HepG2 (cell line): Measurements from ENCODE around the gene RNASE4. TPM values are rescaled to one million over a fixed set of nuclear protein-coding genes. Genes with fewer than 3 reads are reported as not detected.

Source experiments
- ARID5B ChIP-seq: IDR thresholded peaks from 2 replicates; pipeline ENCODE4 v1.4.0; 2020; ENCODE audit warnings: mild to moderate bottlenecking, missing genetic modification reagents
- CBX2 ChIP-seq, 2 experiments: fragments of 200-600 bp in 1 of 2; sonication (generic); formaldehyde crosslinking in 1 of 2; IDR thresholded peaks; 2 replicates each; pipeline versions ENCODE4 v1.7.0 to v1.8.1; 2018 to 2022; ENCODE audit warnings: low read depth in 2 of 2, low read length in 1 of 2, mild to moderate bottlenecking in 1 of 2, missing genetic modification reagents in 1 of 2
- HCFC1 ChIP-seq: fragments of 150-350 bp; IDR thresholded peaks from 2 replicates; pipeline ENCODE4 v1.6.1; 2014; ENCODE audit warnings: low read depth, low read length
- HNRNPL ChIP-seq: fragments of 200-400 bp; formaldehyde crosslinking; IDR thresholded peaks from 2 replicates; pipeline ENCODE4 v1.6.1; 2017; ENCODE audit warnings: mild to moderate bottlenecking, low read depth, low read length
- MXD3 ChIP-seq: IDR thresholded peaks from 2 replicates; pipeline ENCODE4 v1.6.1; 2016; ENCODE audit warnings: mild to moderate bottlenecking, missing biosample characterization, missing genetic modification reagents
- PLRG1 ChIP-seq: fragments of 450-650 bp; conservative IDR thresholded peaks from 2 replicates; pipeline ENCODE4 v1.6.1; 2016
- PRMT3 ChIP-seq: sonication (generic); formaldehyde crosslinking; IDR thresholded peaks from 2 replicates; pipeline ENCODE4 v1.8.1; 2022; ENCODE audit warnings: low read depth, mild to moderate bottlenecking, moderate library complexity, missing genetic modification reagents, borderline replicate concordance
- RAD51 ChIP-seq: fragments of 450-650 bp; IDR thresholded peaks from 2 replicates; pipeline ENCODE4 v1.6.1; 2016; ENCODE audit warnings: borderline replicate concordance
- RFXAP ChIP-seq: sonication (generic); formaldehyde crosslinking; IDR thresholded peaks from 2 replicates; pipeline ENCODE4 v1.4.0; 2020; ENCODE audit warnings: missing genetic modification reagents, borderline replicate concordance
- SMAD3 ChIP-seq: sonication (generic); formaldehyde crosslinking; IDR thresholded peaks from 2 replicates; pipeline ENCODE4 v1.4.0; 2020; ENCODE audit warnings: missing genetic modification reagents
- TMF1 ChIP-seq: sonication (generic); formaldehyde crosslinking; IDR thresholded peaks from 2 replicates; pipeline ENCODE4 v1.8.1; 2022; ENCODE audit warnings: low read depth, missing genetic modification reagents
- ZBTB21 ChIP-seq: sonication (generic); formaldehyde crosslinking; IDR thresholded peaks from 2 replicates; pipeline ENCODE4 v1.4.0; 2020; ENCODE audit warnings: missing genetic modification reagents
- ZNF230 ChIP-seq: sonication (generic); formaldehyde crosslinking; IDR thresholded peaks from 2 replicates; pipeline ENCODE4 v1.4.0; 2020; ENCODE audit warnings: mild to moderate bottlenecking, missing genetic modification reagents
- ZNF512 ChIP-seq: sonication (generic); formaldehyde crosslinking; IDR thresholded peaks from 2 replicates; pipeline ENCODE4 v1.4.0; 2020; ENCODE audit warnings: mild to moderate bottlenecking, missing genetic modification reagents
- ZNF589 ChIP-seq: sonication (generic); formaldehyde crosslinking; conservative IDR thresholded peaks from 2 replicates; pipeline ENCODE4 v1.8.0; 2022; ENCODE audit warnings: mild to moderate bottlenecking, moderate library complexity, missing genetic modification reagents
- polyA plus RNA-seq, 8 experiments: library from polyadenylated mRNA; depleted of rRNA in 3 of 8; stranded (reverse) in 7 of 8; unstranded in 1 of 8; fragments of >200 nt; fragmentation: Illumina TruSeq in 4 of 8; extraction: Trizol in 4 of 8; gene quantifications; 2 replicates each; pipeline versions ENCODE4 v1.2.1 to v1.2.3, GENCODE V29; 2011 to 2016; ENCODE audit warnings: low read depth in 4 of 8, missing spikeins in 1 of 8, mixed read lengths in 1 of 8; ENCODE audit not compliant: insufficient read depth in 1 of 8
- total RNA-seq, 5 experiments: library from RNA; depleted of rRNA; stranded (reverse); fragments of >200 nt; fragmentation: Illumina TruSeq; extraction: Trizol; gene quantifications; 2 replicates each; pipeline ENCODE4 v1.2.3, GENCODE V29; 2016; ENCODE audit warnings: low read depth in 1 of 5
- TF ChIP-seq, protein P1 (sequence below): sonication (generic); formaldehyde crosslinking; IDR thresholded peaks from 2 replicates; pipeline ENCODE4 v1.8.0; 2022; ENCODE audit warnings: mild to moderate bottlenecking, missing genetic modification reagents, moderate library complexity
- TF ChIP-seq, protein P2 (sequence below): IDR thresholded peaks from 2 replicates; pipeline ENCODE4 v1.6.1; 2016
- TF ChIP-seq, protein P3 (sequence below): sonication (generic); formaldehyde crosslinking; IDR thresholded peaks from 2 replicates; pipeline ENCODE4 v1.4.0; 2020; ENCODE audit warnings: missing genetic modification reagents

The RNASE4 gene
- total and polyA plus RNA-seq, 2 of the 13 experiments (the other 11 are each of a cell fraction or from before 2014, with no cell fraction given) = 109 to 983 TPM

- TF ChIP-seq PRMT3 (CRISPR knock-in tag) (no peak; the same call in 1 of the 2 replicates), ZNF512 (no peak), PLRG1 (no peak), RAD51 (no peak), ZNF589 (CRISPR knock-in tag) (0 out of 2 replicates have a peak, but pooled peaks have one; percentile 22), SMAD3 (peak; percentile 80; the same call in 1 of the 2 replicates), ZBTB21 (CRISPR knock-in tag) (no peak; the same call in 1 of the 2 replicates), TMF1 (CRISPR knock-in tag) (no peak), CBX2 (IDR thresholded peaks at IDR 0.05; ENCODE audit: low read depth, low read length) (no peak), CBX2 (CRISPR knock-in tag; IDR thresholded peaks at IDR 0.05; ENCODE audit: low read depth) (no peak), HCFC1 (no peak), MXD3 (no peak), HNRNPL (no peak), ZNF230 (CRISPR knock-in tag) (peak; percentile 28; the same call in 1 of the 2 replicates), RFXAP (CRISPR knock-in tag) (peak; percentile 75), ARID5B (CRISPR knock-in tag) (0 out of 2 replicates have a peak, but pooled peaks have one; percentile 15)
- TF ChIP-seq, protein P1, sequence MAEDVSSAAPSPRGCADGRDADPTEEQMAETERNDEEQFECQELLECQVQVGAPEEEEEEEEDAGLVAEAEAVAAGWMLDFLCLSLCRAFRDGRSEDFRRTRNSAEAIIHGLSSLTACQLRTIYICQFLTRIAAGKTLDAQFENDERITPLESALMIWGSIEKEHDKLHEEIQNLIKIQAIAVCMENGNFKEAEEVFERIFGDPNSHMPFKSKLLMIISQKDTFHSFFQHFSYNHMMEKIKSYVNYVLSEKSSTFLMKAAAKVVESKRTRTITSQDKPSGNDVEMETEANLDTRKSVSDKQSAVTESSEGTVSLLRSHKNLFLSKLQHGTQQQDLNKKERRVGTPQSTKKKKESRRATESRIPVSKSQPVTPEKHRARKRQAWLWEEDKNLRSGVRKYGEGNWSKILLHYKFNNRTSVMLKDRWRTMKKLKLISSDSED (CRISPR knock-in tag) = no peak
- TF ChIP-seq, protein P2, sequence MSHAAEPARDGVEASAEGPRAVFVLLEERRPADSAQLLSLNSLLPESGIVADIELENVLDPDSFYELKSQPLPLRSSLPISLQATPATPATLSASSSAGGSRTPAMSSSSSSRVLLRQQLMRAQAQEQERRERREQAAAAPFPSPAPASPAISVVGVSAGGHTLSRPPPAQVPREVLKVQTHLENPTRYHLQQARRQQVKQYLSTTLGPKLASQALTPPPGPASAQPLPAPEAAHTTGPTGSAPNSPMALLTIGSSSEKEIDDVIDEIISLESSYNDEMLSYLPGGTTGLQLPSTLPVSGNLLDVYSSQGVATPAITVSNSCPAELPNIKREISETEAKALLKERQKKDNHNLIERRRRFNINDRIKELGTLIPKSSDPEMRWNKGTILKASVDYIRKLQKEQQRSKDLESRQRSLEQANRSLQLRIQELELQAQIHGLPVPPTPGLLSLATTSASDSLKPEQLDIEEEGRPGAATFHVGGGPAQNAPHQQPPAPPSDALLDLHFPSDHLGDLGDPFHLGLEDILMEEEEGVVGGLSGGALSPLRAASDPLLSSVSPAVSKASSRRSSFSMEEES (CRISPR knock-in tag) = peak; percentile 46; the same call in 1 of the 2 replicates
- TF ChIP-seq, protein P3, sequence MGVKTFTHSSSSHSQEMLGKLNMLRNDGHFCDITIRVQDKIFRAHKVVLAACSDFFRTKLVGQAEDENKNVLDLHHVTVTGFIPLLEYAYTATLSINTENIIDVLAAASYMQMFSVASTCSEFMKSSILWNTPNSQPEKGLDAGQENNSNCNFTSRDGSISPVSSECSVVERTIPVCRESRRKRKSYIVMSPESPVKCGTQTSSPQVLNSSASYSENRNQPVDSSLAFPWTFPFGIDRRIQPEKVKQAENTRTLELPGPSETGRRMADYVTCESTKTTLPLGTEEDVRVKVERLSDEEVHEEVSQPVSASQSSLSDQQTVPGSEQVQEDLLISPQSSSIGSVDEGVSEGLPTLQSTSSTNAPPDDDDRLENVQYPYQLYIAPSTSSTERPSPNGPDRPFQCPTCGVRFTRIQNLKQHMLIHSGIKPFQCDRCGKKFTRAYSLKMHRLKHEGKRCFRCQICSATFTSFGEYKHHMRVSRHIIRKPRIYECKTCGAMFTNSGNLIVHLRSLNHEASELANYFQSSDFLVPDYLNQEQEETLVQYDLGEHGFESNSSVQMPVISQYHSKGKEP = no peak; the same call in 1 of the 2 replicates
These were observed 2.8 kb upstream of the RNASE4 start (continued) for GRCh38 chr14:20681348-20682126.
